NCI-H2029 (cell line): ENCODE data around the gene TP53I11.

Experiments used
- DNase-seq: peaks from one replicate; lab custom pipeline; 2025; lab: John Stamatoyannopoulos, UW

The TP53I11 gene

DNA sequence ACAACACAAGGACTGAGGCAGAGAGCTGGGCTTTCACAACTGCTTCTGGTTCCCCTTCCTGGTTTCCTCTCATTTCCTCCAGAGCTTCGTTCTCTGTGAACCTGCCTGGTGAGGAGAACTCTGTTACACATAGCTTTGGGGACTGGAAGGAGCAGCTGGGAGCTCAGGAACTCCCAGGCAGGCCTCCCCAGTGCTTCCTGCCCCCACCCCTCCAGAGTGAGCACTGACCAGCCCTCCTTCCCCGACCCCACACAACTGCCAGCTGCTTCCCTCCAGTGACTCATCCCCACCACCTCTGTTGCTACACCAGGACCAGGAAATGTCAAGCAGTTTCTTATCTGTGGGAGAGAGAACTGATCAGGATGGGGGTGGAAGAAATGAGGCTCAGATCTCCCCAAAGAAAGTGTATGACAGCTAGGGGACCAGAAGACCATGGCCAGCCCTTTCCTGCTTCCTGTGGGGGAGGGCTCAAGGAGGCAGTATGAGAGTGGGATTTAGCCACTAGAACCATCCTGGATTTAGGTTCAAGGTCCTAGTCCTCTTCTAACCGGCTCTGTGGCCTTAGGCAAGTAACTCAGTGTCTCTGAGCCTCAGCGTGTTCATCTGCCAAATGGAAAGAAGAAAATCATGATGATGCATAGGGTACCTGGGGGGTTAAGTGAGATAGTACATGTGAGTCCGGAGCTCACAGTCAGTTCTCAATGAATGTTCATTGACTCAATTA, 4.5 kb upstream of the TP53I11 start:
- peak; percentile 56 for DNase-seq

DNA sequence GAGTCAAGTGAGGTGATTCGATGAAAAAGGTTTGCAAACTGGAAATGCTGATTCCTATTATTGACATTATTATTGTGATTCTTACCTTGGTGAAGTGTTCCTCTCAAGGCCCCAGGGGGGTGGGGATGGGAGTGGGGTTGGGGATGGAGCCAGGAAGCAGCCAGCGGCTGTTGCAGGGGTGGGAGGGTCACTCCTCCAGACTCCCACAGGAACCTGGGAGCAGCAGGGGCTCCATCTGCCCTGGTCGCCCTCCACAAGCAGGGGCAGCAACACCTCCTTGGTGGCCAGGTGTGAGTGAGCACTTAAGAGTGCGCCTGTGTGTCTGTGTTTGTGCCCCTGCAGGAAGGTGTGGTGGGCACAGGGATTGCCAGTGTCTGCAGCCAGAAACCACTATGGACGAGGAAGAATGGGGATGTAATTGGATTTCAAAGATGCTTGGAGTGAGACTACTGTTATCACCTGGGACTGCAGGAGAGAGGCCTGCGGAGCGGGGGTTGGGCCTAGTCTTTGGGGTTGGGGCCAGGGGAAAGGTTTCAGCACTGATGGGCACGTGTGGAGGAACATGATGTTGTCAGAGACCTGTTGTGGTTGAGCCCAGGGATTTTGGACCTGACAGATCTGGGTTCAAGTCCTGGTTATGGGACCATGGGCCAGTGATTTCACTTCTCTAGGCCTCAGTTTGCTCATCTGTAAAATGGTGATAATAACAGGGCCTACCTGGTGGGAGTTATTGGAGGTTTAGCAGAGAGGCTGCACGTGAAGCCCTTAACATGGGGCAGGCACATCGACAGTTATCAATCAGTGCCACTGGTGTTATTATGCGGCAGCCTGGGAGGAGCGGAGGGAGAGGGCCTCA, 3.6 kb upstream of the TP53I11 start:
- no peak for DNase-seq

DNA sequence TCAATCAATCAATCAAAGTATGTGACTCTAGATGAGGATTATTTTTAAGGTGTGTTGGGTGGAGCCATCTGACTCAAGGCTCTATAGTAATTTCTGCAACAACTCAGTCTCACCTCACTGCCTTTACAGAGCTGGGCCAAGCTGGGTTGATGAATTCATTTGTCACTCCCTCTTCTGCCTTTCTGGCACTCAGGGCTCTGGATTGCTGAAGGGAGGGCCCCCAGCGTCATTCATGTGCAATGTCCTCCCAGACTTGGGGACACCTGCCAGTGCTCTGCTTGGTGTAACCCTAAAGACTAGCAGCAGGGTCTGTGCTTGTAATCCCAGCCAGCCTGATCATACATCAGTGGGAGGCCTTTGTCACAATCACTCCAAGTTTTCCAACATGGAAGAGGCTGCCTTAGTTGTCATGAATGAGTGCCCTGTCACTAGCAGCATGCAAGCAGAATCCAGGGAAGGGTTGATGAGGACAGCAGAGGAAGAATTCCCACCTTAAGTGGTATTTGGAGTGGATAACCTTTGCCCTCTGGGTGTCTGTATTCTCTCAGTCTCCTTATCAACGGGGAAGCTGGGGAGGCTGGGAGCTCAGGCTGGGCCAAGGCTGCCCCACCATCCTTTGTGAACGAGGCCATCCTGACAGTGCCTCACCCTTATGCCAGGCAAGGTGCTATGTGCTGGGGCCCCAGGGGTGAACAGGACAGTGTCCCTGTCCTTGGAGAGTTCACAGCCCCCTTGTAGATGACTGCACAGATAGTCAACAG, 2.0 kb upstream of the TP53I11 start:
- no peak for DNase-seq

DNA sequence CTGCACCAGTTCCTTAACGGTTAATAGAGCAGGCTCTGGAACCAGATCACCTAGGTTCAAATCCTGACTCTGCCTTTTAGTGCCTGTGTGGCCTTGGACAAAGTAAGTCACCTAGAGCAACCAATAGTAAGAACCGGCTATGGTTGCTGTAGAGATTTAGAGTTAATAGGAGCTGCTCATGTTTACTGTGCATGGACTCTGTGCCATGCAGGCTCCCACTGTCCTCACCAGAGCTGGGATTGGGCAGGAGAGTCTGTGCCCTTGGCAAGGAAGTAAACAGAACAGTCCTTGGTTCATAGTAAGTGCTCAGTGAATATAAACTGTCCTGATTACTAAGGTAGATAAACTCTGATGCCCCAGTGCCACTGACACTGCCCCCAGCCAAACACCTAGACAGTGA, 1.4 kb upstream of the TP53I11 start:
- no peak for DNase-seq

DNA sequence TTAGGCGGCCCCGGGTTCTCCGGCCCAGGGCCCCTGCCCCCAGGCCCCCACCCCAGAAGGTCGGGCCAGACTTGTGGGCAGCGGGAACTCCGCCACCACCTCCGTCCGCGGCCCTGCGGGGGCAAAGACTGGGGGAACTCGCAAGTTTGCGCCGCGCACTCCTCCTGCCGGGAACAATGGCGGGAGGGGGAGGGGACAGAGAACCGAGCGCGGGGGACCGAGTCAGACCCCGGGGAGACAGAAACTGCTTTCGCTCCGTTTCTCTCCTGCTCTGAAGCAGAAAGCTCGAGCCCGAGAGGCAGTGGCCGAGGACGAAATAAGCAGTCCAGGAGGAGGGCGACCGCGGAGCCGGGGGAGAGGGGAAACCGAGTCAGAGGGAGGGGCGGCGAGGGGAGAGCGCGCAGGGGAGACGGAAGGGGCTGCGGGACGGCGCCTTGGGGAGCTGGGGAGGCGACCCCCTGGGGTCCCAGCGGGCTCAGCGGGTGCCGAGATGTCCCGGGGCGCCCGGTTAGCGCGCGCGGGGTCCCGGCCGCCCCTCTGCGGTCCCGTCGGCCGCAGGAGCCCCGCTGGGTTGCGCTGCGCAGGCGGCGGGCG, 555 bp downstream of the TP53I11 start:
- peak; percentile 12 for DNase-seq

DNA sequence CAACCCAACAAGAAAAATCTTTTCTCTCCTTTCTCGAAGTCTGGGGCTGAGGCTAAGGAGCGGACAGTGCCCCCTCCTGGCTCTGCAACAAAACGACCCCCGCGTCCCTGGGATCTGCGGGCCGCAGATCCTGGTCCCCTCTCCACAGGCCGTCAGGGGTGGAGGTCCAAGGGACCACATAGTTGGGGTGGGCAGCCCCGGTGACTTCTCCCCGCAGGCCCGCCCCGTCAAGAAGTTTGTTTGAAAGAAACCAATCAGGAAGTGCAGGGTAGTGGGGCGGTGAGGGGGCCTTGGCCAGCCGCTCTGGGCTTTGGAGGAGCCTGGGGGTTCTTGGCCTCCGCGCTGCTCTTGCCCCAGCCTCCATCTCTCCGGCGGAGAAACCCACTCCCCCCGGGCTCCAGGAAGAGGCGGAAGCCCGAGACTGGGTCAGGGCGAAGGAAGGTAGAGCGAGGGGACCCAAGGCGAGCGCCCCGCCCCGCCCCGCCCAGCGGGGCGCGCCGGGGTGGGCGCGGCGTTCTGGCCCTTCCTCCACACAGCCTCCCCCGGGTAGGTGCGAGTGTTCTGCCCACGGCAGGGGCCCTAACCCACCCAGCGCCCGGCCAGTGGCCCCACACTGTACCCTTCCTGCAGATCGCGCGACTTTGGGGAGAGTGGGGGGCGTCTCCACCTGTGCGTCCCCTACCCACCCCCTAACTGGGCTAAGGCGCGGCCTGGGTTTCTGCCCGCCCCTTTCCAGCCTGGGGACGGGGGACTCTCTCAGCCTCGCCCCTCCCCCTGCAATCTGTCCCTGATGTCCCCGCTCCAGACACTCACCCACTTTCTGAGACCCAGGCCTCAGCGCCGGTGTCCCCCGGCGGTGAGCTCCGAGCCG, 1.3 kb downstream of the TP53I11 start:
- no peak for DNase-seq

DNA sequence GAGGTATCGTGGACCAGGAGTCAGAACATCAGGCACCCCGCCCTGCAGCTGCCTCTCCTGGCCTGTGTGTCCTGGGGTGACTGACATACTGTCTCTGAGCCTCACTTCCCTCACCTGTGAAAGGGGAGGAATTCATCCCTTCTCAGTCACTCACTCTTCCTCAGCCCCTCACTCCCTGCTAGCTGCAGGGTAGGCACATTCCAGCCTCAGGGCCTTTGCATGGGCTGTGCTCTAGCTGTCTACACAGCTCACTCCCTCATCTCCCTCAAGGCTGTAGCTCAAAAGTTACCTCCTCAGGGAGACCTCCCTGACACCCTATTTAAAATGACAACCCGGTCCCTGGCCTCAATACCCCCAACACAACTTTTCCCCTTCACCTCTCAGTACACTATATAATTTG, 2.5 kb downstream of the TP53I11 start:
- DNase-seq: no peak

DNA sequence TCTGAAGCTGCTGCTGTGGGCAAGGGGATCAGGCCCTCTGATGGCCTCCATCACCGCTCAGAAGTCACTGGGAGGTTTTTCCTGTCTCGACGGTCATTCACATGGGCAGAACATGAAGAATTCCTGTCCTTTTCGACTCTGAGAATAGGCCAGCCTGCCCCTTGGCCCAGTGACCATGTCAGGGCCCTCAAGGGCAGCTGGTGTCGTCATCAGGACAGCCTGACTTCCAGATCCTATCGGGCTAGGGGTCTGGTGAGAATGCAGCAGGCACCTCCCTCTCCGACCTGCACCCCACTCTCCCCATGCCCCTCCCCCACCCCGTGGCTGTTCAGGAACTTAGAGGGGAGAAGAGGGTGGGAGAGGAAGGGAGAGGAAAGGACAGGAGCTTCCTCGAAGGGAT, 3.6 kb downstream of the TP53I11 start:
- no peak for DNase-seq

DNA sequence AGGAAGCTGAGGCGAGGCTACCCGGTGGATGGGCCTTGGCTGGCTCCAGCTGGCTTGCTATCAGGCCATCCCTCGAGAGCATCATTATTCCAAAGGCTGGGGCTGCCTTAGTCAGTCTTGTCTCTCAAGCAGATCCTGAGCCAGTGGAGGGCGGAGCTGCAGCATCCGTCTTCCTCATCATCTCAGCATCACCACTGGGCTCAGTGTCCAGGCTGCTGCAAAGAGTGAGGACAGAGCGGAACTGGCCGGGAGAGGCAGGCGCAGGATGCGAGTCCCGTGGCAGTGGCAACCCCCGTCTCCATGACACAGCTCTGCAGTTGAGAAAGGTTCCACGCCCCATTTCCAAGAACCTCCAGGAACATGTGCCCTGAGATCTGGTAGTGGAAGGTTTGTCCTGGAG, 4.4 kb downstream of the TP53I11 start:
- DNase-seq: no peak

DNA sequence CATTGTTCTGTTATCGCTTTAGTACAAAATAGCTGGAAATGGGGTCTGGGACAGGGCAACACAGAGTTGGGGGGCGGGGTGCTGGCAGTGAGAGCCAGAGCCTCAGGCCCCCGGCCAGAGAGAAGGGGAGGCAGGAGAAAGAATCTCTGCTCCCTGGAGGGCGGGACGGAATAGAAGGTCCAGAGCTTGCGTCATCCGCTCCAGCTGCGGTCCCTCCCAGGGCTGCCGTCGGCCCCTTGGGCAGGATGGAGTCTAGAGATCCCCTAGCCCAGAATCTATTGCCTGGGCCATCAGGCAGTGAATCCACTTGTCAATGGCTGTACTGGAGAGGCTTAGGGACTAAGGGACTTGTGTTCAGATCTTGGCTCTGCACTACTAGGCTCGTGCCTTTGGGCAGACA, 5.0 kb downstream of the TP53I11 start:
- no peak for DNase-seq

DNA sequence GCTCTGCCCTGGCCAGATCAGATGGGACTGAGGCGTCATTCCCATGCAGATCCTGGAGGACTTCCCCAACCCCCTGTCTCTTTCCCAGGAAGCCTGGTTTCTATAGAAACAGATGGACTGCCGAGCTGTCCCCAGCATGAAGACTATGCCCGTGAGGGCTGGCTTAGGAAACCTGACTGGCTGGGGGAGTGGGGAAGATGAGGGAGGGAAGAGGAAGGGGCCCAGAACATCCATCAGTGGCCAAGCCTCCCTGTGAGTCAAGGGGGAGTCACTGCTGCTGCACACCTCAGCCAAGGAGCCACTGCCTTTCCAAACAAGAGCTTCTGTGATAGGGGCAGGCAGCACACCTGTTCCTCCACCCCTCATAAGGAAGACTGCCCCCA, 5.8 kb downstream of the TP53I11 start:
- DNase-seq: no peak

DNA sequence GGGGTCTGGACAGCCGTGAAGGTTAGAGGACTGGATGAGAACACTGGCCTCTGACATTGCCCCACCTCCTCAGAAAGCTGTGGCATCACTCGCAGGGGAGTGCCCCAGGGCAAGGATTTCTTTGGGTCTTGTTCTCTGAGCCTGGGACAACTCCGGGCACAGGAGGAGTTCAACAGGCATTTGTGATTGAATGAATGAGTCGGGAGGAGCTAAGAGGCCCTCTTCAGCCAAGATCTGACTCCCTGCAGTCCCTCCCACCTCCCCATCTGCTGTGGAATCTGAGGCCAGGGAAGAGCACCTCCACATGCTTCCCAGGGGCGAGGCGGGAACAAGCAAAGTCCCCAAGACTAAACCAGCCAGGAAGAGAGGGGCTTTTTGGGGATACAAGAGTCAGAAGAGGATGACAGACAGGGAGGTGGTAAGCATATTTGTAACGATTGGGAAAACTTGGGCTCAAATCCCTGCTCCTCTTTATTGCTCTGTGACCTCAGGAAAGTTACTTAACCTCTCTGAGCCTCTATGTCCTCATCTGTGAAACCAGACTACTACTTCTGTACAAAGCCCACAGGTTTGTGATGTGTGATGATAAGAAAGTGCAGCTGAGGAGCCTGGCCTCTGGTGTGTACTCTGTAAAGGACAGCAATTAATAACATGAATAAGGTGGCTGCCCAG, 6.4 kb downstream of the TP53I11 start:
- no peak for DNase-seq

DNA sequence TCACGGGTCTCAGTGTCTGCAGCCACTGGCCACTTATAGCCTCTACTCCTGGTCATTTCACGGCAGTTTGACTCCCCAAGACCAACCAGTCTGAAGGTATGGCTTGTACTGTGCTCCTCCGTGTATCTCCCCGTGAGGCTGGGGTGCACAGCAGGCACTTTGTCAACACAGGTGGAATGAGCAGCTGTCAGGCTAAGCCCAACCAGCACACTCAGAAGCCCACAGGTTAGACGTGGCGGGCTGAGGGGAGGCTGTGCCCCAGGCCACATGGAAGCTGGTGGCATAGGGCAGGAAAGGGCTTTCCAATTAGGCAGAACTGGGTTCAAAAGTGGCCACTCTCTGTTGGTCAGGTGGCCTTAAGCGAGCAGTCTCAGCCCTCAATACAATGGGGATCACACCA, 7.0 kb downstream of the TP53I11 start:
- DNase-seq: peak; percentile 35

DNA sequence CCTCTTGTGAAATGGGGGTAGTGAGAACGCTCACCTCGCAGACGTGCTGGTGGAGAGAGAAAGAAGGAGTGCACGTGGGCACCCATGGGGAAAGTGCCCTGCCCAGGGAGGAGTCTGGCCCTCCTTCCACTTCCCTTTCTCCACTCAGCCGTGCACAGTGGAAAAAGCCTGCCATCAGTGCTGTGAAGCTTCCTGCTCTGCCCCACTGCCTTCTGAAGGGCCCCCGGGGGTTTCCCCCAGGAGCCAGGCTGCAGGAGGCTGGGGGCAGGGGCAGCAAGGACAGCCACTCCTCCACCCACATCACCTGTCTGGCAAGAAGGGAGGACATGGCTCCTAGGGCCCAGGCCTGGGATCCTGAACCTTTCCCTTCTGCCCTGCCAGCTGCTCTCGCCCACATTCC, 7.6 kb downstream of the TP53I11 start:
- peak; percentile 87 for DNase-seq

DNA sequence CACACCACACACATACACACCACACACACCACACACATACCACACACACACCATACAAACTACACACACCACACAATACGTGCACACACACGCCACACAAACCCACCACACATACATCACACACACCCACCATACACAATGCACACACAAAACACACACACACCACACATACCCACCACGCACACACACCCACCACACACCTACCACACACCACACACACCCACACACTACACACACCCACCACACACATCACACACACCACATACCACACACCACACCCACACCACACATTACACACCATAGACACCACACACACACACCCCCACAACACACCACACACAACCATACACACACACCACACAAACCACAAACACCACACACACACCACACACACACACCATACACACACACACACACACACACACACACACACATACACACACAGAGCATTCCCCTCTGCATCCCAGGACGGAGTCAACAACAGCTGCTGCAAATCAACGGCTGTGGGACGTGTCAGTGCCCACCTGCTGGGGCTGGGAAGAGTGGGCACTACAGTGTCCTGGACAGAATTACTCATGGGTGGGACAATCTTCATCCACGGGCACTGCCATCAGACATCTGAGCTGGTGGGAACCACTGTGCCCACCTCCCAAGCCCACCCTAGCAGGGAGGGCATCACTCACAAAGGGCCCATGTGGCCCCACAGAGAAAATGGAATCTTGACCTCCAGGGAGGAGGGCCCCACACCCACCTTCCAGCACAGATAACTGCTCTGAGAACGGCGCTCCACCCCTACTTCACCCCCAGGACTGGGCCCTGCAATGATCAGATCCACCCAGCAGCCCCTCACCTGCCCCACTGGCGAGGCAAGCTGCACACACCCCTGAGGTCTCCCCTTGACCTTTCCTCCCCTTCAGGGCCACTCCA, 8.4 kb downstream of the TP53I11 start:
- DNase-seq: no peak

DNA sequence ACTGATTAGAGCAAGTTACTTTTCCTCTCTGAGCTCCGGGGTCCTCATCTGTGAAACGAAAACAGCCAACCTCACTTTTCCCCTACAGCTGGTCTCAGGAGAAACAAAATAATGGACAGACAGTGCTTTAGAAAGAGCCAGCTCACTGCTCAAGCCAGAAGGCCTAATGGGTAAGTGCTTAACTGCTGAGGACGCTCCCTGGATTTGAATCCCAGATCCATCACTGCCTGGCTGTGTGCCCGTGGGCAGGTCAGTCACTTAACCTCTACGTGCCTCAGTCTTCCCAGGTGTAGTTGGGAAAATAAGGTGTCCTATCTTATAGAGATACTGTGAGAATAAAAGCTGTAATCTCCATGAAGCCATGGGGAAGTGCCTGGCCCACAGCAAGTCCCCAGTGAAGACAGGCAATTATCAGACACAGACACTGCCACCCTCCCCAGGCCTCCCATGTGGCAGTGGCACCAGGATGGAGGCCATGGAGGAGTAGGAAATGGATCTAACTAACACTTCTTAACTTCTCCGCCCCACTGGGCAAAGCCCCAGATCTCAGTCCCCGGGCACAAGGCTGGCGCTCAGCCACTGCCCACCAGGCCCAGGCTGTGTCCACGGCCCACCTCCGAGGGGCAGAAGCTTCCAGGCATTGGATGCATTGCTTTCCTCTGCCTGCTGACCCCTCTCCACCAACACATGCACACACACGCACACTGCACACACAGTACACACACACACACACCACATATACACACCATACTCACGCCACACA, 9.2 kb downstream of the TP53I11 start:
- DNase-seq: peak; percentile 13

DNA sequence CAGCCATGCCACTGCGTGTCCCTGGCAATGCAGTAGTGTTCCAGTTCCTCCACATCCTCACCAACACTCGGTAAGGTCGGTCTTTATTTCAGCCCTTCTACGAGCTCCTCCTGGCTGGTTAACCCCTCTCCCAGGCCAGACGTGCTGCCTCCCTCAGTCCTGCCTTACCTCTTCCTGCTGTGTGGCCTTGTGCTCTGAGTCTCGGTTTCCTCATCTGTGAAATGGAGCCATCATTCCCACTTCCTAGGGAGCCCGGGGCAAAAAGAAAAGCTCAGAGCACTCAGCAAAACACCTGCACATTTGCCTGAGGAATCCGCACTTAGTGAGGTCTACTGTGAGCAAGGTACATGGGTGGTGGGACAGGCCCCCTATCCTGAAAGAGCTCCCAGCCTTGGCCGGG, 9.8 kb downstream of the TP53I11 start:
- DNase-seq: no peak

DNA sequence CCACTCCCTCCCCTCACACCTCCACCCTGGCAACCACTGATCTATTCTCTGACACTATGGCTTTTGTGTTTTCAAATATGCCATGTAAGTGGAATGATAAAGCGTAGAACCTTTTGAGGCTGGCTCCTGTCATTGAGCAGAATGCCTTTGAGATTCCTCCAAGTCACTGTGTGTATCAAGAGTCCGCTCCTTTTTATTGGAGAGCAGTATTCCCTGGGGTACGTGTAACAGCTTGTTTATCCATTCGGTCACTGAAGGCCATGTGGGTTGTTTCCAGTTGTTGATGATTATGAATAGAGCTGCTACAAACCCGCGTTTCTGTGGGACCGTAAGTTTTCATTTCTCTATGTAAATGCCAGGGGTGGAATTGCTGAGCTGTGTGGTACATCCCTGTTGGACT, 10.3 kb downstream of the TP53I11 start:
- no peak for DNase-seq
